Inflammatory macrophage treated with lipopolysaccharide for 4 hours (primary cell): ENCODE measurements around the gene CTCF.

ENCODE experiments used
- DNase-seq: peaks from one replicate; pipeline ENCODE4 v3.0.0-alpha.2; 2020

Gene CTCF

GRCh38 chr16:67549240-67549639 is 13.1 kb upstream of the CTCF start:
- DNase-seq: no peak

DNA sequence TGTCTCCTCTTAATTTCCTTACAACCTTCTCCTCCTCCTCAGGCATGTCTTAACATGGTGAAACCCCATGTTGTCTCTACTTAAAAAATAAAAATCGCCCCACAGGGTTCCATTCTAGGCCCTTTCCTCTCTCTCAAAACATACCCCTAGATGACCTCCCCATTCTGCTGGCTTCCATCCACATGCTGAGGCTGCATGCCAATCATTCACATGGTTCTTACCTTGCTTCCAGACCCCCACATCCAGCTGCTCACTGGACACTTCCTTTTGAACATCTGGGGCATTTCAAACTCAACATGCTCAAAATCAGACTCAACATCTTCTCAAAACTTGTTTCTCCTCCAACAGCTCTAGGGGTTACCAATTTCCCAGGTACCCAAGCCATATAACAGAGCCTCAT is 12.4 kb upstream of the CTCF start:
- no peak for DNase-seq

DNA sequence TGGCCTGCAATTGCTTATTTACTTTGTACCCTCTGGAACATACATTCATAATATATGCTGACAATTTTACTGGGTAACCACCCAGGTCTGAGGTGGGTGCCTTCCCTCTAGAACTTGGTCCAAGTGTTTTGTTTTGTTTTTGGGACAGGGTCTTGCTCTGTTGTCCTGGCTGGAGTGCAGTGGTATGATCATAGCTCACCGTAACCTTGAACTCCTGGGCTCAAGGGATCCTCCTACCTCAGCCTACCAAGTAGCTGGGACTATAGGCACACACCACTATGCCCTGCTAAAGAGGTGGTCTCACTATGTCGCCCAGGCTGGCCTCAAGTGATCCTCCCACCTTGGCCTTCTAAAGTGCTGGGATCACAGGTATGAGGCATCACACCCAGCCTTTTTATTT is 11.2 kb upstream of the CTCF start:
- no peak for DNase-seq

GRCh38 chr16:67551972-67552371 is 10.4 kb upstream of the CTCF start:
- DNase-seq: no peak

DNA sequence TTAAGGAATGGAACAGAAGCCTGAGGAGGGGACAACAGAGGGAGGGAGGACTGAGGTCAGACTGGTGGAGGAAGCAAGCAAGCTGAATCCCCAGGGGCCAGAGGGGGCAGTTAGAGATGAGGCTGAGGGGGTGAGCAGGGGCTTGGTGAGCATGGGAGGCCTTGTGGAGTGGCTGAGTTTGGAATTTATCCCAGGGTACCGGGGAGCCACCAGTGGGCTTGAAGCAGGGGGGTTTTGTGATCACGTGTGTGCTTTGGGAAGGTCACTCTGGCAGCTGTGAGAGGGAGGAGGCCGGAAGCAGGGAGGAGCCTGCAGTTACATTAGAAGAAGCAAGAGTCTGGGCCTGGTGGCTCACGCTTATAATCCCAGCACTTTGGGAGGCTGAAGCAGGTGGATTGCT is 9.8 kb upstream of the CTCF start:
- no peak for DNase-seq

DNA sequence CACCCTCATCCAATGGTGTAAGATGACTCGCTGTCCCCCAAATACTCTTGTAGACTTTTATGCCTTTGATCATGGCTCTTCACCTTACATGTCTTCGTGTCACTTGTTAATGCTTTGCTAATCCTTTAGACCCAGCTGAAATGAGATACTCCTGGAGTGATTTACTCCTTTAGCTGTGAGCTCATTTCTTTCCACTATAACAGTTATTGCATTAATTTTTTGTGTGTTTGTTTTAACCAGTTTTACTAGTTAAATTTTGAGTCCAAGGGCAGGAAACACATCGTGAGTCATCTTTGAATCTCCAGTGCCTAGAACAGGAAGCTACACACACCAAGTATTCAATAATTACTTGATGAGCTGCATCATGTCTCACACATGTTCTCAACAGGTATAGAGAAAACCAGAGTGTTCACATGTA is 6.5 kb upstream of the CTCF start:
- peak; percentile 45 for DNase-seq

- DNase-seq: no peak
Observed at GRCh38 chr16:67558859-67559258, 3.5 kb upstream of the CTCF start.

DNA sequence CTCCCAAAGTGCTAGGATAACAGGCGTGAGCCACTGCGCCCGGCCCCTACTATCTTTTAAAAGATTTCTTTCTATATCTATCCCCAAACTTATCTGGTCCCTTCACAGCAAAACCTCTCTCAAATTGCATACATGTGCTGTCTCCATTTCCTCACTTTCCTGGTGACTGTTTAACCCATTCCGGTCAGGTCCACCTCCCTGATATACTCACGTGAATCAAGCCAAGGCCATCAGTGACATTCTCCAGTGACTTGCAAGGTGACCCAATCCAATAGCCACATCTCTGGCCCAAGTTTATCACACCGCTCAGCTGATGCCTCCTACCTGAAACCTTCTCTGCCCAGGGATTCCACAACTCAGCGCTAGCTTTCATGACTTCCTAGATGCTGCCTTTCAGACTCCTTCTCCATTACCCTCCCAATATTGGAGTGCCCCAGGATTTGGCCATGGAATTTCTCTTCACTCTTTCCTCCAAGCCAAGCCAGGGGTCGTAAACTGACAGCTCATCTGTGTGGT is 1.4 kb upstream of the CTCF start:
- no peak for DNase-seq

- no peak for DNase-seq
Observed at GRCh38 chr16:67561501-67561823, 864 bp upstream of the CTCF start.

DNA sequence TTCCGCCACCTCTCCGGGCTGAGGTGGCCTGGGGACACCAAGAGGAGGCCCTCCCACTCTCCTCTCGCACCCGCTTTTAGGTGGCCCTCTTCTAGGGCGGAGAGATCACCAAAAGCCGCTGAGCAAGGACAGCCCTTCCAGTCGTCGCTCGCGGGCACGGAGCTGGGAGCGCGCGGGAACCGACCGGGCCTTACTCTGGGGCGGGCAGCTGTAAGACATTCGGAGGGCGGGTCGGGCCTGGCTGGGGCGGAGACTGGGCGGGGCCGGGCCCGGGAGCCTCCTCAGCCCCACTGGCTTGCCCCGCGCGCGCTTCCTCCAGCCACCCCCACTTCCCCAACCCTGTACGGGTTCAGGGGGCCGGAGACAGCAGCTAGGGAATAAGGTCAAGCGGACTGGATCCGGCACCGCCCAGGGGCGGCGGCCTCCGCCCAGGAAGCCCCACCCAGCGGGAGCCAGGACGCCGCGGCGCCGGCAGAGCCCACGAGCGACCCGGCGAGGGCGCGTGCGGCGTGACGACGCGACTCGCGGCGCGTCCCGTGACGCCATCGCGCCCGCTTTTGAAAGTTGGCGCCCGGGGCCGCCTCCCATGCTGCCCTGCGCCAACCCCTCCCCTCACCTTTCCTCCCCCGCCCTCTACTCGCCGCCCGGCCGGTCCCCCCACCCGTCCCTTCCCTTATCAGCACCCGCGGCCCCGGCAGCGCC is 351 bp upstream of the CTCF start:
- DNase-seq: peak; percentile 99

GRCh38 chr16:67562918-67563707 is 787 bp downstream of the CTCF start:
- DNase-seq: peak; percentile 55

GRCh38 chr16:67563708-67564468 is 1.6 kb downstream of the CTCF start:
- DNase-seq: peak; percentile 66

DNA sequence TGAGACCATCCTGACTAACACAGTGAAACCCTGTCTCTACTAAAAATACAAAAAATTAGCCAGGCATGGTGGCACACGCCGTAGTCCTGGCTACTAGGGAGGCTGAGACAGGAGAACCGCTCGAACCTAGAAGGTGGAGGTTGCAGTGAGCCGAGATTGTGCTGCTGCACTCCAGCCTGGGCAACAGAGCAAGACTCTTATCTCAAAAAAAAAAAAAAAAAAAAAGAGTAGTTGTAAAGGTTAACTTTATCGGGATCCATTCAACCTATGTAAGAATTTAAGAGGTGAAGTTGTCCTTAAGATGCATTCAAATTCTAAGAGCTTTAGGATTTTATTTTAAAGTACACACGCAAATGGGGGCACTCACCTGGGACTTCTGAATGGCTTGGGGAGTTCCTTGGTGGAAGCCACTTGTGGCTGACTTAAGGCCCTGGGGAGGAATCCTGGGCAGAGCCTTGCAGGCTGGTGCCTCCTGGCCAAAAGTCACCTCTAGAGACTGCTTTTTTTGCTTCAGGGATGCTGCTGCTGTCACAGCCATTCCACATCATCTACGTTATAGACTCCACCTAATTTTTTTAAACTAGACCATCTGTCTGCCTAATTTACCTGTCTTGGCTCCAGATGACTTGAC is 3.3 kb downstream of the CTCF start:
- DNase-seq: no peak

DNA sequence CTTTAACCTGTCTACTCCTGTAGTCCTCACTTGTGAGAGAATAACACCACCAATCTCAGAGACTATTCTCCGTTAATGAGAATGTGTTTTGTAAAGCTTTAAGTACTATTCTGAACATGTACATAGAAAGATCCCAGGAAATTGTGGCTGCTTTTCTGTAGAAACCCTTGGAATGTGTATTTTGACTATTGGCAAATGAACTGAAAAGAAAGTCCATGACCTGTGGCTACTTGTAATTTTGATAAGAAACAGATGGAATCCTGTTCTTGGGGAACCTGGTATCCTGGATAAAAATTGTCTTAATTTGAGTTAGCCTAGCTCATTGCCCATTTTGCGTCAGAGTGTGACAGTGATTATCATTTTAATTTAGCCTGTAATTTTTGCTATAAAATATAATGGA is 9.1 kb downstream of the CTCF start:
- DNase-seq: no peak

DNA sequence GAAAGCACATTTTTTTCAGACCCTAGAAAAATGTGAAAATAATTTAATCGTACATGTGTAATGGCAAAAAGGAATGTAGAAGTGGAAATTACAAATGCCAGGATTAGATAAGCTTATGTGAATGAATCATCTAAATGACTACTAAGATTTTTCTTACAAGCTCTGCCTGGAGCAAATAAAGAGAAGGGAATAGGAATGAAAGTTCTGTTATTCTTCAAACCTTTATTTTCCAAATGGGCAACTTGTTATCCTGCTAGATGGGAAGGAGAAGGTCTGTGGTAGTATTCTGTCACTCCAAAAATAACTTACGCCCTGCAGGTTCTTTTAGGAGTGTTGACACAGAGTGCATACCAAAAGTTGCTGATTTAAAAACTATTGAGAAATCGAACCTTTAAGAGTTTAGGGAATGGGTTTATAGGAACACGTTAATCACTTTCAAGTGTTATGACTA is 9.7 kb downstream of the CTCF start:
- DNase-seq: no peak

DNA sequence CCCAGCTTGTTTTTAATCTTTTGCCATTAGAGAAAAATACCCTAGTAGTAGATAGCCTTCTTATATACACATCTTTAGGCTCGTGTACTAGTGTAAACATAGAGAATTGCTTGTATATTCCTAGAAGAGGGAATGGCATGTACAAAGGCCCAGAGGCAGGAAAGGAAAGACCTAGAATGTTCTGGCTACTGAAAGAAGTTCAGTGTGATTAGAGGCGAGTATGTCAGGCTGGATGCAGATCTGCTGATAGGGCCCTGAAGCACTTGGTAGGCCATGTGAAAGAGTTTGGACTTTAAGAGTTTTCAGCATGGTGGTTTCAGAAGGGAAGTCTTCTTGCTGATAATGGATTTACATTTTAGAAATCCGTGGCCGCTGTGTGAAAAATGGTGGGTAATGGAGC is 17.4 kb downstream of the CTCF start:
- no peak for DNase-seq

DNA sequence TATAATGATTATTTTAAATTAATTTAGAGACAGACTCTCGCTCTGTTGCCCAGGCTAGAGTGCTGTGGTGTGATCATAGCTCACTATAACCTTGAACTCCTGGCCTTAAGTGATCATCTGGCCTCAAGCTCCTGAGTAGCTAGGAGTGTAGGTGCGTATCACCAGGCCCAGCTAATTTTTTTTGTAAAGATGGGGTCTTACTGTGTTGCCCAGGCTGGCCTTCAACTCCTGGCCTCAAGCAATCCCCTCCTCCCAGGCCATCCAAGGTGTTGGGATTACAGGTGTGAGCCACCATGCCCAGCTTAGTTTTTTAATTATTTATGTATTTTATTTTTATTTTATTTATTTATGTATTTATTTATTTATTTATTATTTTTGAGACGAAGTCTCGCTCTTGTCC is 17.9 kb downstream of the CTCF start:
- no peak for DNase-seq

- DNase-seq: no peak
Observed at GRCh38 chr16:67593288-67593687, 31.0 kb downstream of the CTCF start.

GRCh38 chr16:67593701-67594100 is 31.4 kb downstream of the CTCF start:
- DNase-seq: no peak

- DNase-seq: no peak
Observed at GRCh38 chr16:67594256-67594915, 32.1 kb downstream of the CTCF start.

GRCh38 chr16:67594956-67595355 is 32.6 kb downstream of the CTCF start:
- no peak for DNase-seq

DNA sequence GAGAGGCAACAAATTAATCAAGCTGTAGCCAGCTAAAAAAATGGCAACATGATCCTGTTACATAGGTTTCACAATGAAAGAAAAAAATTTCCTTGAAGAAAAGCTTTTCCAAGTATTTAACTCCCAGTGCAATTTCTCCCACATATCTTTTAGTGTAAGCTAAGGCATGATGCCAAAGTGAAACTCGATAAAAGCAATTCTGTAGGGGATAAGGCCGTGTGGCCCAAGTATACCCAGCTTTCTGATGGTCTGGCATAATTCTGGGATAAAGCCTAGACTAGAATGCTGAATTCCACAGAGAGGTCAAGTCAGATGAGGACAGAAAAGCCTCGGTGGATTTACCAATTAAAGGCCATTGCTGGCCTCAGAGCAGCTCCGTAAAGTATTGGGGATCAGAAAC is 36.2 kb downstream of the CTCF start:
- DNase-seq: no peak

DNA sequence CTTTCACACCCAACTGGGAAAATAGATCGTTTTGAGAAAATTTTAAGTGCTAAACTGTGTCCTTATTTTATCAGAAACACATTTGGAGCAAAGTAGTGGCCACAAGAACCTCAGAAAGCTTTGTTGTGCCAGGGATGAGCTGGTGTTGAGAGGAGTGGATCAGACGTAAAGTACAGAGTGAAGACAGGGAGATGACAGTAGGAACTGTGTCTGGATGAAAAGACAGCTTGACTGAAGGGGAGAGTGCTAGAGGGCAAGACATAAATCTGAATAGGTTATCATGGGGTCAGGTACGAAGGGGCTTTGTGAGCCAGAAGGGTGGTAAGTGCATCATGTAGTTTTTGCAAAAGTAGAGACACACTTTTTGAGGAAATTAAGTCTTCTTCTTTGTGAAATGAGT is 43.3 kb downstream of the CTCF start:
- no peak for DNase-seq
